Cardiac muscle cell (in vitro differentiated cells and primary cell): Measurements from ENCODE around the gene NEK7. TPM values are rescaled to one million over a fixed set of nuclear protein-coding genes. Genes with fewer than 3 reads are reported as not detected.

Experiments
- DNase-seq, 2 donors: peaks; one replicate each; pipeline versions ENCODE4 v3.0.0 to v3.0.0-alpha.2; 2010 to 2017; ENCODE audit warnings: low read depth in 1 of 2, low spot score in 1 of 2
- H3K27ac ChIP-seq: fragments of 200-600 bp; sonication (generic); 2 replicates; pipeline ENCODE4 v1.5.1; 2016
- H3K27me3 ChIP-seq: fragments of 200-600 bp; sonication (generic); 2 replicates; pipeline ENCODE4 v1.6.0; 2016; ENCODE audit warnings: control low read depth
- H3K36me3 ChIP-seq: fragments of 200-600 bp; sonication (generic); 2 replicates; pipeline ENCODE4 v1.5.1; 2016; ENCODE audit warnings: control low read depth
- H3K4me1 ChIP-seq: fragments of 200-600 bp; sonication (generic); 2 replicates; pipeline ENCODE4 v1.8.1; 2017; ENCODE audit warnings: low read depth, mild to moderate bottlenecking, mixed run types
- H3K4me3 ChIP-seq: fragments of 200-600 bp; sonication (generic); 2 replicates; pipeline ENCODE4 v1.5.1; 2016; ENCODE audit warnings: mild to moderate bottlenecking
- H3K9me3 ChIP-seq: fragments of 200-600 bp; sonication (generic); 2 replicates; pipeline ENCODE4 v1.5.1; 2017; ENCODE audit warnings: low read depth, mild to moderate bottlenecking, control low read depth
- polyA plus RNA-seq: library from polyadenylated mRNA; unstranded; fragments of >200 nt; fragmentation: Nextera tagmentation; extraction: Ambion mirVana; gene quantifications from 2 replicates; pipeline ENCODE4 v1.2.1, GENCODE V29; 2016
- total RNA-seq: library from RNA; depleted of rRNA; stranded (reverse); fragments of >200 nt; gene quantifications from 2 replicates; pipeline ENCODE4 v1.2.3, GENCODE V29; 2016
- TF ChIP-seq, protein P1 (sequence below): IDR thresholded peaks from 2 replicates; pipeline ENCODE4 v1.5.1; 2012; ENCODE audit warnings: low read depth, mild to moderate bottlenecking, low read length

Gene NEK7
- total and polyA plus RNA-seq, 2 experiments from 2014 or later = 46.1 to 63.1 TPM

DNA sequence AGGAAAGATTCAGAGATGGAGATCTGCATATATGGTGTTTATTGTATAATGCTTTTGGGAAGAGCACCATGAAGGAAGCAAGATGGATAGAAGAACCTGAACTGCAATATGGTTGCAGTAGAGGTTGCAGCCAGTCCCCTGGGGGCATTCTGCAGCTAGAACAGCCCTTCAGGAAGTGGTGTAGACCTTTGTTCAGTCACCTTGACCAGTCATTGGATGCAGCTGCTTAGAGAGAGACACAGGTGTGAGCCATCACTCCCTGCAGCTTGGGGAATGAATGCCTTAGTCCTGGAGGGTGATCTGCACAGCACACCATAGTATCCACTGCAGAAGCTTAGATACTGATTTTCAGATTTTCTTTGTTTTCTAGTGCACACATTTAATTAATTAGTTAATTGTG is 42.3 kb downstream of the NEK7 start:
- Histone ChIP-seq H3K27me3 (no peaks in the 10 kb centered on the region), H3K4me1 (peaks cover 19% of the 10 kb centered on the region), H3K9me3 (no peaks in the 10 kb centered on the region), H3K4me3 (no peak overlapping the region), H3K36me3 (no peaks in the 10 kb centered on the region), H3K27ac (no peak overlapping the region)
- TF ChIP-seq, protein P1, sequence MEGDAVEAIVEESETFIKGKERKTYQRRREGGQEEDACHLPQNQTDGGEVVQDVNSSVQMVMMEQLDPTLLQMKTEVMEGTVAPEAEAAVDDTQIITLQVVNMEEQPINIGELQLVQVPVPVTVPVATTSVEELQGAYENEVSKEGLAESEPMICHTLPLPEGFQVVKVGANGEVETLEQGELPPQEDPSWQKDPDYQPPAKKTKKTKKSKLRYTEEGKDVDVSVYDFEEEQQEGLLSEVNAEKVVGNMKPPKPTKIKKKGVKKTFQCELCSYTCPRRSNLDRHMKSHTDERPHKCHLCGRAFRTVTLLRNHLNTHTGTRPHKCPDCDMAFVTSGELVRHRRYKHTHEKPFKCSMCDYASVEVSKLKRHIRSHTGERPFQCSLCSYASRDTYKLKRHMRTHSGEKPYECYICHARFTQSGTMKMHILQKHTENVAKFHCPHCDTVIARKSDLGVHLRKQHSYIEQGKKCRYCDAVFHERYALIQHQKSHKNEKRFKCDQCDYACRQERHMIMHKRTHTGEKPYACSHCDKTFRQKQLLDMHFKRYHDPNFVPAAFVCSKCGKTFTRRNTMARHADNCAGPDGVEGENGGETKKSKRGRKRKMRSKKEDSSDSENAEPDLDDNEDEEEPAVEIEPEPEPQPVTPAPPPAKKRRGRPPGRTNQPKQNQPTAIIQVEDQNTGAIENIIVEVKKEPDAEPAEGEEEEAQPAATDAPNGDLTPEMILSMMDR = no peak
- no peak for DNase-seq

DNA sequence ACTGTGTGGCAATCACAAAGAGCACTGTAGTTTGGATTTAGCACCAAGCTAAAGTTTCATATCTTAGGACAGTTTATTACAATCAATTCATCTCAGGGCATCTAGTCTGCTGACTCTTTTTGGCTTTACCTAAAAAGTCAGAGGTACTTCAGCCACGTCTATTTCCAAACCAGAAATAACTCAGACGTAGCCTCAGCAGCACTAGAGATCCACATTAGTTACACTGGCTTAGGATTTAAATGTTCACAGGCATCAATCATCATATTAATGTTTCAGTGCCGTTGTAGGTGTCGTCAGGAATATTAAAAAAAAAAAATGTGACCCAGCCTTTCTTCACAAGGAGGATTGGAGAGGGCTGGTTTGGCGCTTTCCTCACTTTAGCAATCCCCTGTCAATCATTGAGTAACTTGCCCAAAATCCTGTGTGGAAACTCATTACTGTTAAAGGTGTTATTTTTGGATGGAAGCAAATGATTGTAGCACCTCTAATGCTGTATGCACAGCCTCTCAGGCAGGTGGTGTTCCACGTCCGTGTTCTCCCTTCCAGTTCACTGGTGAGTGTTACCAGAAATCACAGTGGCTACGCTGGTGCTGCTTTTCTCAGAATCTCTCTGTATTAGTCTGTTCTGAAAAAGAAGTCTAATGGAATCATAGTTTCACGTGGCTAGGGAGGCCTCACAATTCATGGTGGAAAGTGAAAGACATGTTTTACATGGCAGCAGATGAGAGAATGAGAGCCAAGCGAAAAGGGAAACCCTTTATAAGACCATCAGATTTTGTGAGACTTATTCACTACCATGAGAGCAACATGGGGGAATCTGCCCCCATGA is 45.4 kb downstream of the NEK7 start:
- Histone ChIP-seq H3K4me1 (peaks cover 20% of the 10 kb centered on the region), H3K27me3 (no peaks in the 10 kb centered on the region), H3K27ac (peak overlapping the region; percentile 70), H3K36me3 (no peaks in the 10 kb centered on the region), H3K9me3 (no peaks in the 10 kb centered on the region), H3K4me3 (no peak overlapping the region)
- DNase-seq = no peak
- TF ChIP-seq, protein P1 = no peak

DNA sequence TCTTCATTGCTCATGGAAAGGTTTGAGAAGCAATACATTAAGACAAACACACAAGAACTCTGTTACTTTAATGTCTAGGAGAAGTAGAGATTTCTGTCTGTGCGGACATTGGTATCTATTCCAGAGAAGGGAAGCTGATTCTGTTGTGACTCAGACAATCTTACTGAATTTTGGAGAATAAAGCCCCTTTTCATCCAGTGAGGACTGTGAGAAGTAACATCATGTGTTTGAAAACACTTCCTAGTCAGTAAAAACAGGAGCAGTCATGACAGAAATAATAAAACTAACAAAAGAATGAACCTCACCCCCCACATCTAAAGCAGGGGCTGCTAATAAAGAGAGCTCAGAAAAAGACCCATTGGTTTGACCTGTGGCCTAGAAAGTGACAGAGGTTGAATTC is 46.6 kb downstream of the NEK7 start:
- TF ChIP-seq, protein P1 = no peak
- H3K9me3 ChIP-seq = no peaks in the 10 kb centered on the region
- no peak overlapping the region for H3K4me3 ChIP-seq
- no peaks in the 10 kb centered on the region for H3K27me3 ChIP-seq
- no peak overlapping the region for H3K27ac ChIP-seq
- no peak for DNase-seq
- peaks cover 20% of the 10 kb centered on the region for H3K4me1 ChIP-seq
- no peaks in the 10 kb centered on the region for H3K36me3 ChIP-seq

DNA sequence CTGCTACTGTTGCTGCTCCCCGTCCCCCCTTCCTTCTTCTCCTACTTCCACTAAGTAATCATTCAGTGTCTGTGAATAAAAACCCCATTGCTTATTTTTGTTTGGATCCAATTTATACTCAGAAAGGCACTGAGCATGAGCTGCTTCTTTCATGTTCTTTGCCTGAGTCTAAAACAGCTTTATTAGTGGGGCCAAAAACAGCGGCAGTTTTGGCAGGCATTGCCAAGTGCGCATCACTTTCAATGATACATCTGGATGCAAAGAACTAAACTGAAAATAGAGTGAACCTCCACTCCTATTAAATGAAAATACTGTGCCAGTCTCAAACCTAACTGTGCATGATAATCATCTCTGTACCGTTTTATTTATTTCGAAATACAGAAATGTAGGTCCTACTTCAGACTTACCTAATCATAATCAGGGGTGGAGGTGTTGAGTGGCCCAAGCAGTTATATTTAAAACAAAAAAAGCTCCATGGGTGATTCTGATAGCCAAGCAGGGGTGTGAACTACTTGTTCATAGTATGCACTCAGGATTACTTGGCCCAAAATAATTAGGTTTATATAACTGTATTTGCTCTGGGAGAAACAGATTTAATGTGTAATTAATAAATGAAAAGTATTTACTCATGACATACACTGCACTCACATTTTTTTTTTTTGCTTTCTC is 48.4 kb downstream of the NEK7 start:
- Histone ChIP-seq H3K27me3 (no peaks in the 10 kb centered on the region), H3K27ac (peak overlapping the region; percentile 63), H3K36me3 (no peaks in the 10 kb centered on the region), H3K4me1 (peaks cover 20% of the 10 kb centered on the region), H3K4me3 (no peak overlapping the region), H3K9me3 (no peaks in the 10 kb centered on the region)
- DNase-seq = peak in 1 of 2 donors; percentile 44
- TF ChIP-seq, protein P1 = no peak

DNA sequence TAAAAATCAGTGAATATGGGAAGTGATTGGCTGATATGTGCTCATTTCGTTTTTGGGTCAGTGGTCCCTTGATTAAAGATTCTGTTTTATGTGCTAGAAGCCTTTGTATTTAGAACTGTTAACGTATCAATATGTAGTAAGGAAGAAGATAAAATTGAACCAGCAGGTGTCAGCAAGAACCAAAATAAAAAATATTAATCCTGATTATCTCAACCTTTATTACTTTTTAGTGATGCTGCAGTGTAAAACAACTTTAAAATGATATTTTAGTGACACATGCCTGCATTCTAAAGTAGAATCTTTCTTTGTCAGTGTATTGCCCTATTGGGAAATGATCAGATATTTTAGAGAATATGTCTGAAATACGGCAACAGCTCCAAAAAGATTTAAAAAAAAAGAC is 49.5 kb downstream of the NEK7 start:
- no peaks in the 10 kb centered on the region for H3K9me3 ChIP-seq
- H3K4me3 ChIP-seq = no peak overlapping the region
- TF ChIP-seq, protein P1 = no peak
- no peaks in the 10 kb centered on the region for H3K27me3 ChIP-seq
- DNase-seq = no peak
- H3K36me3 ChIP-seq = no peaks in the 10 kb centered on the region
- no peak overlapping the region for H3K27ac ChIP-seq
- peaks cover 17% of the 10 kb centered on the region for H3K4me1 ChIP-seq
